Suprapubic skin (tissue), 4 donors: ENCODE measurements around the gene JAZF1. TPM values are rescaled to one million over a fixed set of nuclear protein-coding genes. Genes with fewer than 3 reads are reported as not detected.

ENCODE experiments used
- DNase-seq, 2 donors: peaks; one replicate each; pipeline ENCODE4 v3.0.0-alpha.2; 2019; ENCODE audit warnings: low spot score in 2 of 2
- H3K27ac ChIP-seq: fragments of 200-600 bp; sonication (generic); one replicate; pipeline ENCODE4 v1.5.1; 2019
- H3K27me3 ChIP-seq: fragments of 200-600 bp; sonication (generic); one replicate; pipeline ENCODE4 v1.5.1; 2019
- H3K36me3 ChIP-seq: fragments of 200-600 bp; sonication (generic); one replicate; pipeline ENCODE4 v1.5.1; 2019
- H3K4me1 ChIP-seq: fragments of 200-600 bp; sonication (generic); one replicate; pipeline ENCODE4 v1.5.1; 2019
- H3K4me3 ChIP-seq: fragments of 200-600 bp; sonication (generic); one replicate; pipeline ENCODE4 v1.5.1; 2019; ENCODE audit warnings: mild to moderate bottlenecking
- H3K9me3 ChIP-seq: fragments of 200-600 bp; sonication (generic); one replicate; pipeline ENCODE4 v1.5.1; 2019
- CTCF ChIP-seq, 2 donors: fragments of 200-600 bp in 1 of 2; fragments of 450-650 bp in 1 of 2; sonication (generic) in 1 of 2; IDR thresholded peaks; one replicate each; pipeline ENCODE4 v1.5.1; 2016 to 2019; ENCODE audit warnings: antibody characterized with exemption in 2 of 2, mild to moderate bottlenecking in 1 of 2, moderate library complexity in 1 of 2
- EP300 ChIP-seq: sonication (generic); formaldehyde crosslinking; IDR thresholded peaks from one replicate; pipeline ENCODE4 v1.6.1; 2017; ENCODE audit warnings: antibody characterized with exemption
- POLR2A ChIP-seq, 2 donors: fragments of 450-650 bp; IDR thresholded peaks; one replicate each; pipeline ENCODE4 v1.6.1; 2017; ENCODE audit warnings: antibody characterized with exemption in 2 of 2, mild to moderate bottlenecking in 2 of 2, moderate library complexity in 2 of 2
- POLR2AphosphoS5 ChIP-seq, 3 donors: sonication (generic); formaldehyde crosslinking; IDR thresholded peaks; one replicate each; pipeline ENCODE4 v1.6.1; 2017; ENCODE audit warnings: antibody characterized with exemption in 3 of 3
- WGBS: methylation state at CpG from one replicate; pipeline ENCODE4 v1.1.5; 2018; 5-methylcytosine and 5-hydroxymethylcytosine counted together
- total RNA-seq, 4 donors: library from RNA; depleted of rRNA; stranded (reverse); fragments of >200 nt; gene quantifications; one replicate each; pipeline ENCODE4 v1.1.0, GENCODE V29; 2016

Gene JAZF1
- total RNA-seq, 4 donors from 2014 or later = 5.0 to 8.4 (median 7.4) TPM

GRCh38 chr7:28102797-28103196 lies 77.8 kb downstream of the JAZF1 start:
- 74% methylated on average over 6 of the region's 6 CpGs for WGBS
- Histone ChIP-seq H3K9me3 (no peaks in the 10 kb centered on the region), H3K36me3 (no peaks in the 10 kb centered on the region), H3K27me3 (no peaks in the 10 kb centered on the region), H3K4me1 (peaks cover 26% of the 10 kb centered on the region), H3K4me3 (no peak overlapping the region), H3K27ac (no peak overlapping the region)
- no peak for DNase-seq
- TF ChIP-seq CTCF (IDR thresholded peaks at IDR 0.05) (no peak), POLR2A (IDR thresholded peaks at IDR 0.05) (no peak), POLR2AphosphoS5 (IDR thresholded peaks at IDR 0.05) (no peak), EP300 (no peak)

DNA sequence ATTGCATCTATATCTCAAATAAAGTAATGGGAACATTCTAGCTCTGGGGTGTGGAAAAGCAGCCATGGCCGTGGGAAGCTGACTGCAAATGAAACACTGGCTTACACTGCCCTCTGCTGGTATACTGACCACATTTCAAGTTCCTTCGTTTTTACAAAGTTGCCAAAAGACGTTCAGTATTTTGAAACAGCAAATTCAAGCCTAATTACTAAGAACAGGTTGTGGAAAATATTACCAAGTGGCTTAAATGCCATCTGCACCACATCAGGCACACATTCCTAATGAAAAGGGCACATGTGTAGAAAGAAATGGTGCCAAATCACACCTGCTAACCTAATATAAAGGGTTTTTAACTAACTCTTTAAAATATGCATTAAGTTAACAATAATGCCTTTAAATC lies 83.9 kb downstream of the JAZF1 start:
- no peaks in the 10 kb centered on the region for H3K9me3 ChIP-seq
- peak; percentile 79 to 87 for TF ChIP-seq CTCF (IDR thresholded peaks at IDR 0.05)
- peak in 1 of 3 donors; percentile 60 for TF ChIP-seq POLR2AphosphoS5 (IDR thresholded peaks at IDR 0.05)
- no peak for TF ChIP-seq EP300
- TF ChIP-seq POLR2A (IDR thresholded peaks at IDR 0.05) = no peak
- no peak overlapping the region for H3K27ac ChIP-seq
- no peak overlapping the region for H3K4me3 ChIP-seq
- H3K27me3 ChIP-seq = no peaks in the 10 kb centered on the region
- H3K36me3 ChIP-seq = no peaks in the 10 kb centered on the region
- WGBS = 0% methylated on average over 3 of the region's 3 CpGs
- H3K4me1 ChIP-seq = peaks cover 8% of the 10 kb centered on the region
- no peak for DNase-seq

DNA sequence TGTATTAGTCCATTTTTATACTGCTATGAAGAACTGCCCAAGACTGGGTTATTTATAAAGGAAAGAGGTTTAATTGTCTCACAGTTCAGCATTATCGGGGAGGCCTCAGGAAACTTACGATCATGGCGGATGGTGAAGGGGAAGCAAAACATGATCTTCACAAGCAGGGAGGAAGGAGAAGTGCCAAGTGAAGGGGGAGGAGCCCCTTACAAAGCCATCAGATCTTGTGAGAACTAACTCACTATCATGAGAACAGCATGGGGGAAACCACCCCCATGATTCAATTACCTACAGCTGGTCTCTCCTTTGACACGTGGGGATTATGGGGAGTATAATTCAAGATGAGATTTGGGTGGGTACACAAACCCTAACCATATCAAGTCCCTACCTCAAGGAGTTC lies 85.4 kb downstream of the JAZF1 start:
- Histone ChIP-seq H3K4me3 (no peak overlapping the region), H3K9me3 (no peaks in the 10 kb centered on the region), H3K36me3 (no peaks in the 10 kb centered on the region), H3K27ac (no peak overlapping the region), H3K27me3 (no peaks in the 10 kb centered on the region), H3K4me1 (peaks cover 8% of the 10 kb centered on the region)
- TF ChIP-seq POLR2A (IDR thresholded peaks at IDR 0.05) (no peak), EP300 (no peak), POLR2AphosphoS5 (IDR thresholded peaks at IDR 0.05) (no peak), CTCF (IDR thresholded peaks at IDR 0.05) (no peak)
- WGBS = 92% methylated on average over 4 of the region's 4 CpGs
- DNase-seq = no peak

DNA sequence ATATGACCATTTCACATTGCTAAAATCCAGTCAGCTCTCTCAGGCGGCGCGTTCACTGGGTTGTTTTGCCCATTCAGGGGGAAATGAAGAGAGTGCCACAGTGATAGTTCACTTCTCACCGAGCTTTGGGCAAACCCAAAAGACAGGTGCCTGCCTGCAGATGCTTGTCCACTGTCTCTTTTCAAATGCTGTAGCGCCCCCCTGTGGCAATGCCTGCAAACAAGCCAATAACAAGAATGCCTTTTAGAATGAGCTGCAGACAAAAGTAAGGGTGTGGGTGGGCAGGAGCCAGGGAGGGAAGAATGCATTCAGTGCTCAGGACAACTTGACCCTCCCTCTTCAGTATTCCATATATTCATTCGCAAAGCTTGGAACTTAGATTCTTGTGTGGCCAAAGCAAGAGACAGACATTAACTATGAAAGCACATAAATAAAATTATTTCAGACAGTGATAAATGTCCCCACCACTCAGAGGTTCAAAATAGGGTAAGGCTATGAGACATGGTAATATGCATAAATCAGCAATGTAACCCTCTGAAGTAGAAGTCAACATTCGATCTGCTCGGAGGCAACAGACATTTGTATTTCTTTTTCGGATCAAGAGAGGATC lies 86.9 kb downstream of the JAZF1 start:
- peak; percentile 84 to 92 for DNase-seq
- H3K36me3 ChIP-seq = no peaks in the 10 kb centered on the region
- no peak overlapping the region for H3K27ac ChIP-seq
- H3K9me3 ChIP-seq = no peaks in the 10 kb centered on the region
- no peaks in the 10 kb centered on the region for H3K27me3 ChIP-seq
- TF ChIP-seq CTCF (IDR thresholded peaks at IDR 0.05) (peak; percentile 20 to 52), EP300 (no peak), POLR2A (IDR thresholded peaks at IDR 0.05) (no peak)
- H3K4me3 ChIP-seq = no peak overlapping the region
- WGBS = 73% methylated on average over 9 of the region's 9 CpGs
- peaks cover 11% of the 10 kb centered on the region for H3K4me1 ChIP-seq

- 83% methylated on average over 1 of the region's 1 CpG for WGBS
- Histone ChIP-seq H3K4me3 (no peak overlapping the region), H3K36me3 (no peaks in the 10 kb centered on the region), H3K4me1 (peaks cover 13% of the 10 kb centered on the region), H3K27me3 (no peaks in the 10 kb centered on the region), H3K27ac (no peak overlapping the region), H3K9me3 (no peaks in the 10 kb centered on the region)
- no peak for DNase-seq
- no peak for TF ChIP-seq POLR2A (IDR thresholded peaks at IDR 0.05)
- TF ChIP-seq POLR2AphosphoS5 (IDR thresholded peaks at IDR 0.05) = no peak
- no peak for TF ChIP-seq CTCF (IDR thresholded peaks at IDR 0.05)
- TF ChIP-seq EP300 = no peak
Observed at GRCh38 chr7:28091190-28091589, 89.4 kb downstream of the JAZF1 start.
